OCI-M2 (cell line): ENCODE measurements around the gene GABRB1.

Experiments used
- DNase-seq: peaks from one replicate; lab custom pipeline; 2025; ENCODE audit not compliant: unreplicated experiment; lab: John Stamatoyannopoulos, UW

GABRB1 gene

GRCh38 chr4:47110546-47111132 lies 79.3 kb downstream of the GABRB1 start:
- no peak for DNase-seq

- no peak for DNase-seq
These were observed 87.0 kb downstream of the GABRB1 start for GRCh38 chr4:47118192-47118929.

GRCh38 chr4:47120783-47121182 lies 89.4 kb downstream of the GABRB1 start:
- no peak for DNase-seq

GRCh38 chr4:47122592-47123291 lies 91.4 kb downstream of the GABRB1 start:
- DNase-seq: peak; percentile 28

GRCh38 chr4:47128991-47129390 lies 97.6 kb downstream of the GABRB1 start:
- DNase-seq: no peak

GRCh38 chr4:47135210-47135609 lies 103.8 kb downstream of the GABRB1 start:
- DNase-seq: no peak

- no peak for DNase-seq
These were observed 111.9 kb downstream of the GABRB1 start for GRCh38 chr4:47143261-47143660.

- DNase-seq: no peak
These were observed 114.3 kb downstream of the GABRB1 start for GRCh38 chr4:47145630-47146029.

GRCh38 chr4:47154816-47155370 lies 123.5 kb downstream of the GABRB1 start:
- no peak for DNase-seq

GRCh38 chr4:47155919-47156318 lies 124.6 kb downstream of the GABRB1 start:
- DNase-seq: no peak

- DNase-seq: no peak
These were observed 128.7 kb downstream of the GABRB1 start for GRCh38 chr4:47160095-47160494.

GRCh38 chr4:47167081-47168035 lies 136.0 kb downstream of the GABRB1 start:
- no peak for DNase-seq

GRCh38 chr4:47184083-47184482 lies 152.7 kb downstream of the GABRB1 start:
- no peak for DNase-seq

GRCh38 chr4:47185761-47186160 lies 154.4 kb downstream of the GABRB1 start:
- DNase-seq: no peak

GRCh38 chr4:47187608-47188007 lies 156.2 kb downstream of the GABRB1 start:
- no peak for DNase-seq

GRCh38 chr4:47193179-47193578 lies 161.8 kb downstream of the GABRB1 start:
- DNase-seq: no peak

- no peak for DNase-seq
These were observed 162.8 kb downstream of the GABRB1 start for GRCh38 chr4:47194036-47194737.

GRCh38 chr4:47195706-47196105 lies 164.3 kb downstream of the GABRB1 start:
- no peak for DNase-seq

- no peak for DNase-seq
These were observed 167.4 kb downstream of the GABRB1 start for GRCh38 chr4:47198791-47199190.

- DNase-seq: no peak
These were observed 172.2 kb downstream of the GABRB1 start for GRCh38 chr4:47203593-47203992.
